Neural cell (in vitro differentiated cells): ENCODE measurements around the gene PLCB4. TPM values are rescaled to one million over a fixed set of nuclear protein-coding genes. Genes with fewer than 3 reads are reported as not detected.

Experiments used
- H2AFZ ChIP-seq: fragments of 200-600, 300-800 bp; sonication (generic), shearing (Covaris generic); 2 replicates; pipeline ENCODE4 v1.6.0; 2014; ENCODE audit warnings: low read depth, mild to moderate bottlenecking, antibody characterized with exemption, low read length, moderate library complexity
- H3F3A ChIP-seq: fragments of 200-600 bp; shearing (Covaris generic); 2 replicates; pipeline ENCODE4 v1.6.1; 2016; ENCODE audit warnings: mild to moderate bottlenecking, moderate library complexity, mixed read lengths, antibody characterized with exemption, low read length; ENCODE audit not compliant: insufficient read depth, poor library complexity, severe bottlenecking
- H3K27ac ChIP-seq: fragments of 200-600, 300-800 bp; sonication (generic), shearing (Covaris generic); 2 replicates; pipeline ENCODE4 v1.5.1; 2014; ENCODE audit warnings: mild to moderate bottlenecking, low read length, moderate library complexity
- H3K27me3 ChIP-seq: fragments of 300-800, 200-600 bp; sonication (generic), shearing (Covaris generic); 2 replicates; pipeline ENCODE4 v1.6.0; 2014; ENCODE audit warnings: mild to moderate bottlenecking, low read depth, low read length, moderate library complexity; ENCODE audit not compliant: insufficient read depth
- H3K36me3 ChIP-seq: fragments of 300-800, 200-600 bp; sonication (generic), shearing (Covaris generic); 2 replicates; pipeline ENCODE4 v1.5.1; 2014; ENCODE audit warnings: mild to moderate bottlenecking, antibody characterized with exemption, low read length, moderate library complexity; ENCODE audit not compliant: insufficient read depth
- H3K4me2 ChIP-seq: fragments of 300-800, 200-600 bp; sonication (generic), shearing (Covaris generic); 2 replicates; pipeline ENCODE4 v1.6.0; 2014; ENCODE audit warnings: mild to moderate bottlenecking, low read length
- H3K4me3 ChIP-seq: fragments of 300-800, 200-600 bp; sonication (generic), shearing (Covaris generic); 2 replicates; pipeline ENCODE4 v1.5.1; 2014; ENCODE audit warnings: mild to moderate bottlenecking, low read length, moderate library complexity
- H3K79me2 ChIP-seq: fragments of 200-600 bp; shearing (Covaris generic); replicated peaks from 2 replicates; pipeline ENCODE4 v1.6.0; 2014; ENCODE audit warnings: mild to moderate bottlenecking, low read length, moderate library complexity; ENCODE audit not compliant: insufficient read depth
- H3K9ac ChIP-seq: fragments of 300-800, 200-600 bp; sonication (generic), shearing (Covaris generic); 2 replicates; pipeline ENCODE4 v1.6.1; 2016; ENCODE audit warnings: mild to moderate bottlenecking, low read length, mixed read lengths
- H3K9me2 ChIP-seq: fragments of 200-600 bp; shearing (Covaris generic); 2 replicates; pipeline ENCODE4 v1.6.1; 2016; ENCODE audit warnings: mild to moderate bottlenecking, low read length, mixed read lengths; ENCODE audit not compliant: insufficient read depth
- H3K9me3 ChIP-seq: fragments of 200-600, 300-800 bp; sonication (generic), shearing (Covaris generic); 2 replicates; pipeline ENCODE4 v1.6.1; 2016; ENCODE audit warnings: mild to moderate bottlenecking, mixed run types, low read length, moderate library complexity, mixed read lengths
- H4K20me1 ChIP-seq: fragments of 200-600 bp; shearing (Covaris generic); 2 replicates; pipeline ENCODE4 v1.6.1; 2016; ENCODE audit warnings: mild to moderate bottlenecking, mixed run types; ENCODE audit not compliant: insufficient read depth
- EP300 ChIP-seq: fragments of 450-650 bp; conservative IDR thresholded peaks from 2 replicates; pipeline ENCODE4 v1.6.1; 2014; ENCODE audit warnings: antibody characterized with exemption, mild to moderate bottlenecking, moderate library complexity; ENCODE audit not compliant: poor library complexity, severe bottlenecking
- EZH2 ChIP-seq: fragments of 200-600, 300-800 bp; shearing (Covaris generic), sonication (generic); IDR thresholded peaks from 2 replicates; pipeline ENCODE4 v1.6.1; 2014; ENCODE audit warnings: antibody characterized with exemption, low read length, borderline replicate concordance, mild to moderate bottlenecking; ENCODE audit not compliant: insufficient read depth, poor library complexity, severe bottlenecking
- MXI1 ChIP-seq: fragments of 450-650 bp; conservative IDR thresholded peaks from 2 replicates; pipeline ENCODE4 v1.6.1; 2014; ENCODE audit warnings: antibody characterized with exemption, mild to moderate bottlenecking; ENCODE audit not compliant: poor library complexity, severe bottlenecking
- POLR2AphosphoS5 ChIP-seq: IDR thresholded peaks from 2 replicates; pipeline ENCODE4 v1.6.1; 2012
- RAD21 ChIP-seq: fragments of 450-650 bp; conservative IDR thresholded peaks from 2 replicates; pipeline ENCODE4 v1.6.1; 2014; ENCODE audit warnings: antibody characterized with exemption, mild to moderate bottlenecking, moderate library complexity
- SMC3 ChIP-seq: fragments of 450-650 bp; conservative IDR thresholded peaks from 2 replicates; pipeline ENCODE4 v1.6.1; 2014; ENCODE audit warnings: antibody characterized with exemption, mild to moderate bottlenecking, moderate library complexity; ENCODE audit not compliant: poor library complexity
- TAF1 ChIP-seq: IDR thresholded peaks from 2 replicates; pipeline ENCODE4 v1.6.1; 2012; ENCODE audit warnings: low read depth
- polyA plus RNA-seq: library from polyadenylated mRNA; depleted of rRNA; stranded (reverse); fragments of >200 nt; gene quantifications from 2 replicates; pipeline ENCODE4 v1.2.3, GENCODE V29; 2014
- TF ChIP-seq, protein P1 (sequence below): IDR thresholded peaks from 2 replicates; pipeline ENCODE4 v1.6.1; 2012; ENCODE audit warnings: borderline replicate concordance
- TF ChIP-seq, protein P2 (sequence below): fragments of 450-650 bp; IDR thresholded peaks from 2 replicates; pipeline ENCODE4 v1.5.1; 2014; ENCODE audit warnings: antibody characterized with exemption, mild to moderate bottlenecking, moderate library complexity; ENCODE audit not compliant: poor library complexity, severe bottlenecking

PLCB4 gene
- polyA plus RNA-seq, 1 donor from 2014 or later: 13.1 TPM

- Histone ChIP-seq H3F3A (no peaks in the 10 kb centered on the region), H3K9me2 (no peaks in the 10 kb centered on the region)
- no peak for TF ChIP-seq TAF1
- no peak for TF ChIP-seq EP300
- no peak for TF ChIP-seq MXI1
These were observed 426.8 kb downstream of the PLCB4 start for GRCh38 chr20:9495701-9496100.

GRCh38 chr20:9496155-9496554 is 427.3 kb downstream of the PLCB4 start:
- H3K27ac ChIP-seq: no peak overlapping the region
- no peaks in the 10 kb centered on the region for H3K9me3 ChIP-seq
- no peak overlapping the region for H3K4me2 ChIP-seq
- H3K79me2 ChIP-seq: no peaks in the 10 kb centered on the region
- H3K9ac ChIP-seq: no peak overlapping the region
- H4K20me1 ChIP-seq: no peaks in the 10 kb centered on the region
- no peak for TF ChIP-seq EZH2
- TF ChIP-seq RAD21: no peak
- TF ChIP-seq SMC3: no peak
- TF ChIP-seq POLR2AphosphoS5: no peak
- no peak for TF ChIP-seq MXI1
- TF ChIP-seq, protein P1, sequence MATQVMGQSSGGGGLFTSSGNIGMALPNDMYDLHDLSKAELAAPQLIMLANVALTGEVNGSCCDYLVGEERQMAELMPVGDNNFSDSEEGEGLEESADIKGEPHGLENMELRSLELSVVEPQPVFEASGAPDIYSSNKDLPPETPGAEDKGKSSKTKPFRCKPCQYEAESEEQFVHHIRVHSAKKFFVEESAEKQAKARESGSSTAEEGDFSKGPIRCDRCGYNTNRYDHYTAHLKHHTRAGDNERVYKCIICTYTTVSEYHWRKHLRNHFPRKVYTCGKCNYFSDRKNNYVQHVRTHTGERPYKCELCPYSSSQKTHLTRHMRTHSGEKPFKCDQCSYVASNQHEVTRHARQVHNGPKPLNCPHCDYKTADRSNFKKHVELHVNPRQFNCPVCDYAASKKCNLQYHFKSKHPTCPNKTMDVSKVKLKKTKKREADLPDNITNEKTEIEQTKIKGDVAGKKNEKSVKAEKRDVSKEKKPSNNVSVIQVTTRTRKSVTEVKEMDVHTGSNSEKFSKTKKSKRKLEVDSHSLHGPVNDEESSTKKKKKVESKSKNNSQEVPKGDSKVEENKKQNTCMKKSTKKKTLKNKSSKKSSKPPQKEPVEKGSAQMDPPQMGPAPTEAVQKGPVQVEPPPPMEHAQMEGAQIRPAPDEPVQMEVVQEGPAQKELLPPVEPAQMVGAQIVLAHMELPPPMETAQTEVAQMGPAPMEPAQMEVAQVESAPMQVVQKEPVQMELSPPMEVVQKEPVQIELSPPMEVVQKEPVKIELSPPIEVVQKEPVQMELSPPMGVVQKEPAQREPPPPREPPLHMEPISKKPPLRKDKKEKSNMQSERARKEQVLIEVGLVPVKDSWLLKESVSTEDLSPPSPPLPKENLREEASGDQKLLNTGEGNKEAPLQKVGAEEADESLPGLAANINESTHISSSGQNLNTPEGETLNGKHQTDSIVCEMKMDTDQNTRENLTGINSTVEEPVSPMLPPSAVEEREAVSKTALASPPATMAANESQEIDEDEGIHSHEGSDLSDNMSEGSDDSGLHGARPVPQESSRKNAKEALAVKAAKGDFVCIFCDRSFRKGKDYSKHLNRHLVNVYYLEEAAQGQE: no peak
- TF ChIP-seq EP300: no peak
- TF ChIP-seq, protein P2, sequence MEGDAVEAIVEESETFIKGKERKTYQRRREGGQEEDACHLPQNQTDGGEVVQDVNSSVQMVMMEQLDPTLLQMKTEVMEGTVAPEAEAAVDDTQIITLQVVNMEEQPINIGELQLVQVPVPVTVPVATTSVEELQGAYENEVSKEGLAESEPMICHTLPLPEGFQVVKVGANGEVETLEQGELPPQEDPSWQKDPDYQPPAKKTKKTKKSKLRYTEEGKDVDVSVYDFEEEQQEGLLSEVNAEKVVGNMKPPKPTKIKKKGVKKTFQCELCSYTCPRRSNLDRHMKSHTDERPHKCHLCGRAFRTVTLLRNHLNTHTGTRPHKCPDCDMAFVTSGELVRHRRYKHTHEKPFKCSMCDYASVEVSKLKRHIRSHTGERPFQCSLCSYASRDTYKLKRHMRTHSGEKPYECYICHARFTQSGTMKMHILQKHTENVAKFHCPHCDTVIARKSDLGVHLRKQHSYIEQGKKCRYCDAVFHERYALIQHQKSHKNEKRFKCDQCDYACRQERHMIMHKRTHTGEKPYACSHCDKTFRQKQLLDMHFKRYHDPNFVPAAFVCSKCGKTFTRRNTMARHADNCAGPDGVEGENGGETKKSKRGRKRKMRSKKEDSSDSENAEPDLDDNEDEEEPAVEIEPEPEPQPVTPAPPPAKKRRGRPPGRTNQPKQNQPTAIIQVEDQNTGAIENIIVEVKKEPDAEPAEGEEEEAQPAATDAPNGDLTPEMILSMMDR: no peak
- no peak for TF ChIP-seq TAF1
- no peaks in the 10 kb centered on the region for H3K9me2 ChIP-seq
- H2AFZ ChIP-seq: no peak overlapping the region
- H3K27me3 ChIP-seq: no peaks in the 10 kb centered on the region
- H3K36me3 ChIP-seq: no peaks in the 10 kb centered on the region
- H3K4me3 ChIP-seq: no peak overlapping the region
- no peaks in the 10 kb centered on the region for H3F3A ChIP-seq

More at GRCh38 chr20:9495701-9496100, 426.8 kb downstream of the PLCB4 start:
- Histone ChIP-seq H3K4me3 (no peak overlapping the region), H2AFZ (no peak overlapping the region), H3K9me3 (no peaks in the 10 kb centered on the region), H3K27ac (no peak overlapping the region), H4K20me1 (no peaks in the 10 kb centered on the region), H3K79me2 (no peaks in the 10 kb centered on the region), H3K27me3 (no peaks in the 10 kb centered on the region), H3K36me3 (no peaks in the 10 kb centered on the region), H3K4me2 (no peak overlapping the region), H3K9ac (no peak overlapping the region)

DNA sequence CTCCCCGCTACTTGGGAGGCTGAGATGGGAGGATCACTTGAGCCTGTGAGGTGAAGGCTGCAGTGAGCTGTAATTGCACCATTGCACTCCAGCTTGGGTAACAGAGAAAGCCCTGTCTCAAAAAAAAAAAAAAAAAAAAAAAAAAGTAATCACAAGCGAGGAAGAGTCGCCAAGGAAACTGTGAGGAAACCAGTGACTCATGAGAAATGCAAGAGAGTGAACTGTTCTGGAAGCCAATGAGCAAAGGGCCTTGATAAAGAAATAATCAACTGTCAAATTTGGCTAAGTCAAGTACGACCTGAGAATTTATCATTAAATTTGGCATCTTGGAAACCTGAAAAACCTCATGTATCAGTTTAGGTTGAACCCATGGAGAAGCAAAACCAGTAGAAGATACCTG is 429.4 kb downstream of the PLCB4 start:
- Histone ChIP-seq H3K9me3 (no peaks in the 10 kb centered on the region), H3K4me3 (no peak overlapping the region), H2AFZ (no peak overlapping the region), H3K9me2 (no peaks in the 10 kb centered on the region), H3K4me2 (no peak overlapping the region), H3K27ac (no peak overlapping the region), H4K20me1 (no peaks in the 10 kb centered on the region), H3K27me3 (no peaks in the 10 kb centered on the region), H3K9ac (no peak overlapping the region), H3K36me3 (no peaks in the 10 kb centered on the region), H3F3A (no peaks in the 10 kb centered on the region), H3K79me2 (no peaks in the 10 kb centered on the region)
- no peak for TF ChIP-seq POLR2AphosphoS5
- TF ChIP-seq EP300: no peak
- TF ChIP-seq EZH2: no peak
- no peak for TF ChIP-seq MXI1
- TF ChIP-seq SMC3: no peak
- TF ChIP-seq, protein P2: no peak
- TF ChIP-seq, protein P1: no peak
- no peak for TF ChIP-seq TAF1
- no peak for TF ChIP-seq RAD21
